SK-N-SH treated with all-trans-retinoic acid at 6 μM for 48 hours (cell line): ENCODE data around the gene TAF1C.
A peak's percentile ranks its signal among the peaks of the same experiment; 100 is the strongest.

Experiments used
- ATAC-seq: fragments of 200-7000 bp; cut with Tn5 transposase; 3 replicates; pipeline ENCODE4 v1.9.1; 2020; ENCODE audit warnings: mild to moderate bottlenecking, moderate library complexity
- ARNTL ChIP-seq: fragments of 450-650 bp; formaldehyde crosslinking; IDR thresholded peaks from 2 replicates; pipeline ENCODE4 v1.5.0; 2020; ENCODE audit warnings: low read depth, mild to moderate bottlenecking, moderate library complexity, borderline replicate concordance
- CSDC2 ChIP-seq: fragments of 250-450 bp; sonication (Bioruptor Pico); IDR thresholded peaks from 2 replicates; pipeline ENCODE4 v1.5.0; 2020; ENCODE audit warnings: mild to moderate bottlenecking, moderate library complexity
- ESRRG ChIP-seq: fragments of 250-450 bp; sonication (Bioruptor Pico); IDR thresholded peaks from 2 replicates; pipeline ENCODE4 v1.6.1; 2021; ENCODE audit warnings: mild to moderate bottlenecking
- GLIS3 ChIP-seq: fragments of 250-450 bp; sonication (Bioruptor Pico); IDR thresholded peaks from 2 replicates; pipeline ENCODE4 v1.5.0; 2020; ENCODE audit warnings: mild to moderate bottlenecking, moderate library complexity
- ISL1 ChIP-seq: fragments of 250-450 bp; sonication (Bioruptor Pico); IDR thresholded peaks from 2 replicates; pipeline ENCODE4 v2.1.2; 2022; ENCODE audit warnings: mild to moderate bottlenecking, moderate library complexity
- OSR1 ChIP-seq: fragments of 250-450 bp; sonication (Bioruptor Pico); IDR thresholded peaks from 2 replicates; pipeline ENCODE4 v1.8.0; 2022; ENCODE audit warnings: moderate library complexity, mild to moderate bottlenecking, inconsistent platforms
- RARB ChIP-seq: fragments of 250-450 bp; sonication (Bioruptor Pico); IDR thresholded peaks from 2 replicates; pipeline ENCODE4 v1.8.0; 2021; ENCODE audit warnings: mild to moderate bottlenecking, moderate library complexity
- TCF4 ChIP-seq: fragments of 250-450 bp; sonication (Bioruptor Pico); IDR thresholded peaks from 2 replicates; pipeline ENCODE4 v1.8.0; 2021; ENCODE audit warnings: mild to moderate bottlenecking, moderate library complexity, borderline replicate concordance
- TOX ChIP-seq: fragments of 250-450 bp; sonication (Bioruptor Pico); IDR thresholded peaks from 2 replicates; pipeline ENCODE4 v1.8.0; 2021; ENCODE audit warnings: mild to moderate bottlenecking, moderate library complexity, borderline replicate concordance
- ZC3H10 ChIP-seq: fragments of 250-450 bp; sonication (Bioruptor Pico); IDR thresholded peaks from 2 replicates; pipeline ENCODE4 v1.5.1; 2021; ENCODE audit warnings: mild to moderate bottlenecking, moderate library complexity
- ZFP30 ChIP-seq: fragments of 450-650 bp; formaldehyde crosslinking; IDR thresholded peaks from 2 replicates; pipeline ENCODE4 v1.5.0; 2022; ENCODE audit warnings: mild to moderate bottlenecking, moderate library complexity
- ZNF565 ChIP-seq: fragments of 450-650 bp; formaldehyde crosslinking; conservative IDR thresholded peaks from 2 replicates; pipeline ENCODE4 v1.5.0; 2020; ENCODE audit warnings: low read depth, mild to moderate bottlenecking, moderate library complexity
- ZNF70 ChIP-seq: fragments of 450-650 bp; formaldehyde crosslinking; IDR thresholded peaks from 2 replicates; pipeline ENCODE4 v1.5.0; 2020; ENCODE audit warnings: mild to moderate bottlenecking, moderate library complexity
- ZNF8 ChIP-seq: fragments of 450-650 bp; formaldehyde crosslinking; IDR thresholded peaks from 2 replicates; pipeline ENCODE4 v1.5.0; 2020; ENCODE audit warnings: mild to moderate bottlenecking, moderate library complexity
- TF ChIP-seq, protein P1 (sequence below): fragments of 250-450 bp; sonication (Bioruptor Pico); IDR thresholded peaks from 2 replicates; pipeline ENCODE4 v1.5.1; 2021; ENCODE audit warnings: mild to moderate bottlenecking, moderate library complexity
- TF ChIP-seq, protein P2 (sequence below): fragments of 250-450 bp; sonication (Bioruptor Pico); IDR thresholded peaks from 2 replicates; pipeline ENCODE4 v1.8.0; 2020; ENCODE audit warnings: mild to moderate bottlenecking, moderate library complexity, borderline replicate concordance
- TF ChIP-seq, protein P3 (sequence below): fragments of 250-450 bp; sonication (Bioruptor Pico); IDR thresholded peaks from 2 replicates; pipeline ENCODE4 v1.5.0; 2020; ENCODE audit warnings: mild to moderate bottlenecking, moderate library complexity
- TF ChIP-seq, protein P4 (sequence below): fragments of 250-450 bp; sonication (Bioruptor Pico); IDR thresholded peaks from 2 replicates; pipeline ENCODE4 v1.8.0; 2021; ENCODE audit warnings: low read depth, mild to moderate bottlenecking, moderate library complexity, borderline replicate concordance
- TF ChIP-seq, protein P5 (sequence below): fragments of 250-450 bp; sonication (Bioruptor Pico); IDR thresholded peaks from 2 replicates; pipeline ENCODE4 v1.5.1; 2020; ENCODE audit warnings: low read depth, mild to moderate bottlenecking, moderate library complexity

The TAF1C gene

DNA sequence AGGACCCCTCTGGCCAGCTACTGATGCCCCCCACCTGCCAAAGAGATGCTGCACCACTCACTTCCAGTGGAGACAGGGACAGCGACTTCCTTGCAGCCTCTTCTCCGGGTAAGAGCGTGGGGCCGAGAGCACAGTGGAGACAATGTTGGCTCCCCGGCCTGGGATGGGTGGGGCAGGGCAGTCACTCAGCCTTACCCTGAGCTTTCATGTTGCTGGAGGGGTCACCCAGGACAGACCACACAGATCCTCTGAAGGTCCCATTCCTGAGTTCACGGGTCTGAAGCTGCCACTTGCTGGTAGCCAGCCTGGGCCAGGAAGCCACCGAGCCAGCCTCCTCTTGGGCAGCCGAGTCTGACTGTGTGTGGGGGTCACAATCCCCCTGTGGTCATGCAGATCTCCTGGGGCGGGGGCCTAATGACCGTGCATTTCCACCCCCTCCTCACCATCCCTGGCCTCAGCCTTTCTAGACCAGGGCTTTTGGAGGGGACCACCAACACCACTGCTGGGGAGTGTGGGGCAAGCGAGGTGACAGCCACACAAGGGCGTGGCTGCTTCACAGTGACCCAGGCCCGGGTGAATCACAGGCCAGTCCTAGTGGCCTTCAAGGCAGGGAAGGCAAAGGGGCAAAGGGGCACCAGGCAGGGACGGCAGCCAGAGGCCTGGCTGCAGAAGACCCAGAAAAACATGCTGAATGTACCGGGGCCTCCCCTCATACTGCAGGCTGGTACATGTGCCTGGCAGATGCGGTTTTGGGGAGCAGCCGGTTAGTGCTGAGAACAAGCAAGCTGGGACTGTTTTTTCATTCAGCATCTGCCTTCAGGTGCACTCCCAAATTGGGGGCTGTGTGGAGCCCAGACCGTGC, 10.4 kb downstream of the TAF1C start:
- ATAC-seq, result peak; percentile 4

DNA sequence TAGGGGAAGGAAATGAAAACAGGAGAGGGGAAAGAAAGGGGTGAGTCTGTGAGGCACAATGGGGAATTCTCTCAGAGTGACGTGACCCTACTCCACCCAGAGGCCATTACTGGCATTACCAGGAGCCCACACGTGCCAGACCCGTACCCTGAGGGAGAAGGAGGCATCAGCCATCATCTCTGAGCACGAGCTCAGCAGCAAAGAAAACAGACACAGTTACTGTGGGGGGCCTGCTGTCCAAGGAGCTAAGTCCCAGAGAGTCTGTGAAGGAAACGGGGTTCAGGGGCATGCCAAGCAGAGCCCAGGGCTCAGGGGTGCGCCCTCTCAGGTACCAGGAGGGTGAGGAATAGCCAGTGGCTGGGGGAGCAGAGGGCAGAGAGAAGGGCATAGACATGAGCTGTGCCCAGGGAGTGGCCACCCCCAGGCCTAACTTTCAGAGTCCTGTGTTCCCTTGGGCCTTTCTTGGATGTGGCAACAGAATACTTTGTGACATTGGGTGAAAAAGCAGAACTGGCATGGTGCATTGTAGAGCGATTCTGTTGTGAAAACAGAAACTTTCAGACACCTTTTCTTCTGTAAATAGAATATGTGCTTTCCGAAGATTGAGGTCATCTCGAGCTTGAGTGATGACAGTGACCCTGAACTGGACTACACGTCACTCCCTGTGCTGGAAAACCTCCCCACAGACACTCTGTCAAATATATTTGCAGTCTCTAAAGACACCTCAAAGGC, 11.3 kb downstream of the TAF1C start:
- TF ChIP-seq TOX (CRISPR knock-in tag) (no peak), ZC3H10 (no peak)
- TF ChIP-seq, protein P1, sequence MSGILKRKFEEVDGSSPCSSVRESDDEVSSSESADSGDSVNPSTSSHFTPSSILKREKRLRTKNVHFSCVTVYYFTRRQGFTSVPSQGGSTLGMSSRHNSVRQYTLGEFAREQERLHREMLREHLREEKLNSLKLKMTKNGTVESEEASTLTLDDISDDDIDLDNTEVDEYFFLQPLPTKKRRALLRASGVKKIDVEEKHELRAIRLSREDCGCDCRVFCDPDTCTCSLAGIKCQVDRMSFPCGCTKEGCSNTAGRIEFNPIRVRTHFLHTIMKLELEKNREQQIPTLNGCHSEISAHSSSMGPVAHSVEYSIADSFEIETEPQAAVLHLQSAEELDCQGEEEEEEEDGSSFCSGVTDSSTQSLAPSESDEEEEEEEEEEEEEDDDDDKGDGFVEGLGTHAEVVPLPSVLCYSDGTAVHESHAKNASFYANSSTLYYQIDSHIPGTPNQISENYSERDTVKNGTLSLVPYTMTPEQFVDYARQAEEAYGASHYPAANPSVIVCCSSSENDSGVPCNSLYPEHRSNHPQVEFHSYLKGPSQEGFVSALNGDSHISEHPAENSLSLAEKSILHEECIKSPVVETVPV (CRISPR knock-in tag), result no peak
- TF ChIP-seq, protein P2, sequence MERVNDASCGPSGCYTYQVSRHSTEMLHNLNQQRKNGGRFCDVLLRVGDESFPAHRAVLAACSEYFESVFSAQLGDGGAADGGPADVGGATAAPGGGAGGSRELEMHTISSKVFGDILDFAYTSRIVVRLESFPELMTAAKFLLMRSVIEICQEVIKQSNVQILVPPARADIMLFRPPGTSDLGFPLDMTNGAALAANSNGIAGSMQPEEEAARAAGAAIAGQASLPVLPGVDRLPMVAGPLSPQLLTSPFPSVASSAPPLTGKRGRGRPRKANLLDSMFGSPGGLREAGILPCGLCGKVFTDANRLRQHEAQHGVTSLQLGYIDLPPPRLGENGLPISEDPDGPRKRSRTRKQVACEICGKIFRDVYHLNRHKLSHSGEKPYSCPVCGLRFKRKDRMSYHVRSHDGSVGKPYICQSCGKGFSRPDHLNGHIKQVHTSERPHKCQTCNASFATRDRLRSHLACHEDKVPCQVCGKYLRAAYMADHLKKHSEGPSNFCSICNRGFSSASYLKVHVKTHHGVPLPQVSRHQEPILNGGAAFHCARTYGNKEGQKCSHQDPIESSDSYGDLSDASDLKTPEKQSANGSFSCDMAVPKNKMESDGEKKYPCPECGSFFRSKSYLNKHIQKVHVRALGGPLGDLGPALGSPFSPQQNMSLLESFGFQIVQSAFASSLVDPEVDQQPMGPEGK (CRISPR knock-in tag), result no peak
- ATAC-seq, result peak; percentile 96

More for the DNA sequence above, 10.4 kb downstream of the TAF1C start:
- TF ChIP-seq ESRRG (CRISPR knock-in tag) (no peak), TCF4 (CRISPR knock-in tag) (no peak), ZNF70 (no peak), ZNF8 (no peak), OSR1 (CRISPR knock-in tag) (no peak), ZNF565 (CRISPR knock-in tag) (no peak), GLIS3 (CRISPR knock-in tag) (no peak), RARB (CRISPR knock-in tag) (no peak), ZC3H10 (no peak)
- TF ChIP-seq, protein P3, sequence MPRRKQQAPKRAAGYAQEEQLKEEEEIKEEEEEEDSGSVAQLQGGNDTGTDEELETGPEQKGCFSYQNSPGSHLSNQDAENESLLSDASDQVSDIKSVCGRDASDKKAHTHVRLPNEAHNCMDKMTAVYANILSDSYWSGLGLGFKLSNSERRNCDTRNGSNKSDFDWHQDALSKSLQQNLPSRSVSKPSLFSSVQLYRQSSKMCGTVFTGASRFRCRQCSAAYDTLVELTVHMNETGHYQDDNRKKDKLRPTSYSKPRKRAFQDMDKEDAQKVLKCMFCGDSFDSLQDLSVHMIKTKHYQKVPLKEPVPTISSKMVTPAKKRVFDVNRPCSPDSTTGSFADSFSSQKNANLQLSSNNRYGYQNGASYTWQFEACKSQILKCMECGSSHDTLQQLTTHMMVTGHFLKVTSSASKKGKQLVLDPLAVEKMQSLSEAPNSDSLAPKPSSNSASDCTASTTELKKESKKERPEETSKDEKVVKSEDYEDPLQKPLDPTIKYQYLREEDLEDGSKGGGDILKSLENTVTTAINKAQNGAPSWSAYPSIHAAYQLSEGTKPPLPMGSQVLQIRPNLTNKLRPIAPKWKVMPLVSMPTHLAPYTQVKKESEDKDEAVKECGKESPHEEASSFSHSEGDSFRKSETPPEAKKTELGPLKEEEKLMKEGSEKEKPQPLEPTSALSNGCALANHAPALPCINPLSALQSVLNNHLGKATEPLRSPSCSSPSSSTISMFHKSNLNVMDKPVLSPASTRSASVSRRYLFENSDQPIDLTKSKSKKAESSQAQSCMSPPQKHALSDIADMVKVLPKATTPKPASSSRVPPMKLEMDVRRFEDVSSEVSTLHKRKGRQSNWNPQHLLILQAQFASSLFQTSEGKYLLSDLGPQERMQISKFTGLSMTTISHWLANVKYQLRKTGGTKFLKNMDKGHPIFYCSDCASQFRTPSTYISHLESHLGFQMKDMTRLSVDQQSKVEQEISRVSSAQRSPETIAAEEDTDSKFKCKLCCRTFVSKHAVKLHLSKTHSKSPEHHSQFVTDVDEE (CRISPR knock-in tag), result no peak
- TF ChIP-seq, protein P1 (CRISPR knock-in tag), result no peak
- TF ChIP-seq, protein P4, sequence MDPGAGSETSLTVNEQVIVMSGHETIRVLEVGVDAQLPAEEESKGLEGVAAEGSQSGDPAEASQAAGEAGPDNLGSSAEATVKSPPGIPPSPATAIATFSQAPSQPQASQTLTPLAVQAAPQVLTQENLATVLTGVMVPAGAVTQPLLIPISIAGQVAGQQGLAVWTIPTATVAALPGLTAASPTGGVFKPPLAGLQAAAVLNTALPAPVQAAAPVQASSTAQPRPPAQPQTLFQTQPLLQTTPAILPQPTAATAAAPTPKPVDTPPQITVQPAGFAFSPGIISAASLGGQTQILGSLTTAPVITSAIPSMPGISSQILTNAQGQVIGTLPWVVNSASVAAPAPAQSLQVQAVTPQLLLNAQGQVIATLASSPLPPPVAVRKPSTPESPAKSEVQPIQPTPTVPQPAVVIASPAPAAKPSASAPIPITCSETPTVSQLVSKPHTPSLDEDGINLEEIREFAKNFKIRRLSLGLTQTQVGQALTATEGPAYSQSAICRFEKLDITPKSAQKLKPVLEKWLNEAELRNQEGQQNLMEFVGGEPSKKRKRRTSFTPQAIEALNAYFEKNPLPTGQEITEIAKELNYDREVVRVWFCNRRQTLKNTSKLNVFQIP (CRISPR knock-in tag), result no peak

DNA sequence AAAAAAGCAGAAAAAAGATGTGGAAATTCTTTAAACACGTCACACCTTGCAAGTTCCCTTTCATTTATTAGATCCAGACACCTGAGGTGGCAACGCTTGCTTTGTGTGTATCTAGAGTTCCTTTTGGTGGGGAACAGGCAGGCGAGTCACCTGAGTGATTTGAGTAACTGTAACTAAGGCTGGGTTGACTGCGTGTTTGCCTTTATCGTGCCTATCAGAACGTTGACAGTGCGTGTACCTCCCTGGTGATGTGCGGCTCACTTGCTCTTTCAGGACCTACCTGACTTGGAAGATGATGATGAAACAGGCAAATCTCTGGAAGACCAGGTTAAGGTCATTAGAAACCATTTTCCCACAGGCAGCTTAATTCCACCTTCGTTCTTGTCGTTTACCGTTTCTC, 12.5 kb downstream of the TAF1C start:
- no peak for ATAC-seq
- TF ChIP-seq, protein P5, sequence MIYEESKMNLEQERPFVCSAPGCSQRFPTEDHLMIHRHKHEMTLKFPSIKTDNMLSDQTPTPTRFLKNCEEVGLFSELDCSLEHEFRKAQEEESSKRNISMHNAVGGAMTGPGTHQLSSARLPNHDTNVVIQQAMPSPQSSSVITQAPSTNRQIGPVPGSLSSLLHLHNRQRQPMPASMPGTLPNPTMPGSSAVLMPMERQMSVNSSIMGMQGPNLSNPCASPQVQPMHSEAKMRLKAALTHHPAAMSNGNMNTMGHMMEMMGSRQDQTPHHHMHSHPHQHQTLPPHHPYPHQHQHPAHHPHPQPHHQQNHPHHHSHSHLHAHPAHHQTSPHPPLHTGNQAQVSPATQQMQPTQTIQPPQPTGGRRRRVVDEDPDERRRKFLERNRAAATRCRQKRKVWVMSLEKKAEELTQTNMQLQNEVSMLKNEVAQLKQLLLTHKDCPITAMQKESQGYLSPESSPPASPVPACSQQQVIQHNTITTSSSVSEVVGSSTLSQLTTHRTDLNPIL, result no peak
- TF ChIP-seq CSDC2 (CRISPR knock-in tag), result no peak
- TF ChIP-seq ZC3H10, result no peak
- TF ChIP-seq ARNTL (CRISPR knock-in tag), result no peak
- no peak for TF ChIP-seq ZNF8
- TF ChIP-seq OSR1 (CRISPR knock-in tag), result no peak
- TF ChIP-seq ZNF565 (CRISPR knock-in tag), result no peak
- no peak for TF ChIP-seq ISL1
- TF ChIP-seq, protein P1 (CRISPR knock-in tag), result no peak
- no peak for TF ChIP-seq TCF4 (CRISPR knock-in tag)
- no peak for TF ChIP-seq RARB (CRISPR knock-in tag)
- TF ChIP-seq, protein P3 (CRISPR knock-in tag), result no peak
- no peak for TF ChIP-seq ZFP30 (CRISPR knock-in tag)
- TF ChIP-seq ZNF70, result no peak
- no peak for TF ChIP-seq GLIS3 (CRISPR knock-in tag)
